ENCODE data around the gene CBX2. TPM values are rescaled to one million over a fixed set of nuclear protein-coding genes. Genes with fewer than 3 reads are reported as not detected.
"Not testable (repeated sequence)": the region's sequence is repeated elsewhere in the genome, so short reads cannot be mapped to it uniquely, and the experiment has no call there.

Gene CBX2
- total RNA-seq, 1 donor from 2014 or later = 5.6 TPM

GRCh38 chr17:79743614-79744013 is 34.3 kb upstream of the CBX2 start:
- no peak for DNase-seq

- DNase-seq = no peak
Observed at GRCh38 chr17:79745641-79746105, 32.3 kb upstream of the CBX2 start.

GRCh38 chr17:79746889-79747507 is 30.9 kb upstream of the CBX2 start:
- no peak for DNase-seq

GRCh38 chr17:79747508-79748294 is 30.2 kb upstream of the CBX2 start:
- no peak for DNase-seq

GRCh38 chr17:79748295-79749099 is 29.5 kb upstream of the CBX2 start:
- no peak for DNase-seq

GRCh38 chr17:79749156-79749815 is 28.7 kb upstream of the CBX2 start:
- DNase-seq = no peak

- DNase-seq = no peak
Observed at GRCh38 chr17:79749958-79750357, 28.0 kb upstream of the CBX2 start.

GRCh38 chr17:79750650-79751545 is 27.1 kb upstream of the CBX2 start:
- DNase-seq = no peak

GRCh38 chr17:79752175-79752574 is 25.8 kb upstream of the CBX2 start:
- DNase-seq = no peak

GRCh38 chr17:79754370-79754769 is 23.6 kb upstream of the CBX2 start:
- no peak for DNase-seq

GRCh38 chr17:79754903-79755302 is 23.0 kb upstream of the CBX2 start:
- not testable (repeated sequence) for DNase-seq

- no peak for DNase-seq
Observed at GRCh38 chr17:79755591-79755990, 22.4 kb upstream of the CBX2 start.

- DNase-seq = no peak
Observed at GRCh38 chr17:79757140-79757745, 20.7 kb upstream of the CBX2 start.

GRCh38 chr17:79758271-79758670 is 19.7 kb upstream of the CBX2 start:
- DNase-seq = no peak

GRCh38 chr17:79760197-79760906 is 17.6 kb upstream of the CBX2 start:
- DNase-seq = no peak

GRCh38 chr17:79761894-79762589 is 15.9 kb upstream of the CBX2 start:
- DNase-seq = no peak

- no peak for DNase-seq
Observed at GRCh38 chr17:79765708-79766107, 12.2 kb upstream of the CBX2 start.

GRCh38 chr17:79769570-79770506 is 8.1 kb upstream of the CBX2 start:
- DNase-seq = no peak

Data from occipital lobe (tissue), 2 donors.